Ishikawa (cell line): ENCODE measurements around the gene CCDC93.

Source experiments
- RAD21 ChIP-seq: IDR thresholded peaks from 2 replicates; pipeline ENCODE4 v1.6.1; 2012; ENCODE audit warnings: low read depth
- TEAD4 ChIP-seq: IDR thresholded peaks from 2 replicates; pipeline ENCODE4 v1.6.1; 2012
- TF ChIP-seq, protein P1 (sequence below): IDR thresholded peaks from 2 replicates; pipeline ENCODE4 v1.6.1; 2012

DNA sequence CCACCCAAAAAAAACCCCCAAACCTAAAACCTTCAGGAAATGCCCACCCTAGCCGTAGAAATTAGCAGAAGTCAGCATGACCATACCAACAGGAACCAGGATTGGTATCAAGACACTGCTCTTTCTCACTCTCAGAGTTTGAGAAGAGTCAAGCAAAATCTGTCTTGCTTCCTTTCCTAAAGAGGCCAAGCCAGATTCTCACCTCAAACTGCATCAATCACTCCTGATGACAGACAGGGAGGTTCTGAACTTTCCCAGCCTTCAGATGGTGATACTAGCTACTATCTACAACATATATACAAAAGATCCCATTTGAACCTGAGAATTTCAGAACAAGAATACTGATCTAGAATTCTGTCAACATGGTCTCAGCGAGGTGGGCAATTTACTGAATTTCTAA, 29.7 kb downstream of the CCDC93 start:
- TF ChIP-seq, protein P1, sequence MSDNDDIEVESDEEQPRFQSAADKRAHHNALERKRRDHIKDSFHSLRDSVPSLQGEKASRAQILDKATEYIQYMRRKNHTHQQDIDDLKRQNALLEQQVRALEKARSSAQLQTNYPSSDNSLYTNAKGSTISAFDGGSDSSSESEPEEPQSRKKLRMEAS: no peak
- no peak for TF ChIP-seq RAD21
- TF ChIP-seq TEAD4: no peak
